Middle frontal gyrus (tissue), 1 donor: ENCODE data around the gene TCF7L2.

Experiments
- DNase-seq: peaks from one replicate; pipeline ENCODE4 v3.0.0-alpha.2; 2015; ENCODE audit warnings: low spot score; ENCODE audit errors: extremely low spot score

The TCF7L2 gene

GRCh38 chr10:112963835-112964234, 13.8 kb downstream of the TCF7L2 start:
- no peak for DNase-seq

- no peak for DNase-seq
Measured at GRCh38 chr10:112964482-112964881, 14.4 kb downstream of the TCF7L2 start.

GRCh38 chr10:112966194-112966855, 16.3 kb downstream of the TCF7L2 start:
- no peak for DNase-seq

GRCh38 chr10:112967200-112967599, 17.2 kb downstream of the TCF7L2 start:
- DNase-seq: no peak

- DNase-seq: no peak
Measured at GRCh38 chr10:112969131-112969530, 19.1 kb downstream of the TCF7L2 start.

- no peak for DNase-seq
Measured at GRCh38 chr10:112969542-112969941, 19.5 kb downstream of the TCF7L2 start.

- DNase-seq: no peak
Measured at GRCh38 chr10:112970021-112970420, 20.0 kb downstream of the TCF7L2 start.

- no peak for DNase-seq
Measured at GRCh38 chr10:112972606-112973005, 22.6 kb downstream of the TCF7L2 start.

- no peak for DNase-seq
Measured at GRCh38 chr10:112973046-112973445, 23.0 kb downstream of the TCF7L2 start.

- no peak for DNase-seq
Measured at GRCh38 chr10:112973805-112974204, 23.8 kb downstream of the TCF7L2 start.

GRCh38 chr10:112977426-112977898, 27.4 kb downstream of the TCF7L2 start:
- no peak for DNase-seq

GRCh38 chr10:112979927-112980326, 29.9 kb downstream of the TCF7L2 start:
- DNase-seq: no peak

GRCh38 chr10:112980937-112981336, 30.9 kb downstream of the TCF7L2 start:
- DNase-seq: no peak

GRCh38 chr10:112981553-112981952, 31.5 kb downstream of the TCF7L2 start:
- no peak for DNase-seq

- DNase-seq: no peak
Measured at GRCh38 chr10:112983444-112984056, 33.5 kb downstream of the TCF7L2 start.

GRCh38 chr10:112984756-112985155, 34.7 kb downstream of the TCF7L2 start:
- no peak for DNase-seq

GRCh38 chr10:112985690-112986543, 35.9 kb downstream of the TCF7L2 start:
- no peak for DNase-seq

- DNase-seq: no peak
Measured at GRCh38 chr10:112986544-112987190, 36.6 kb downstream of the TCF7L2 start.

- DNase-seq: no peak
Measured at GRCh38 chr10:112988839-112989406, 38.9 kb downstream of the TCF7L2 start.

GRCh38 chr10:112989826-112990225, 39.8 kb downstream of the TCF7L2 start:
- DNase-seq: no peak

GRCh38 chr10:112990271-112990670, 40.2 kb downstream of the TCF7L2 start:
- no peak for DNase-seq
